Measurements from ENCODE around the gene CAPN1.

Gene CAPN1

DNA sequence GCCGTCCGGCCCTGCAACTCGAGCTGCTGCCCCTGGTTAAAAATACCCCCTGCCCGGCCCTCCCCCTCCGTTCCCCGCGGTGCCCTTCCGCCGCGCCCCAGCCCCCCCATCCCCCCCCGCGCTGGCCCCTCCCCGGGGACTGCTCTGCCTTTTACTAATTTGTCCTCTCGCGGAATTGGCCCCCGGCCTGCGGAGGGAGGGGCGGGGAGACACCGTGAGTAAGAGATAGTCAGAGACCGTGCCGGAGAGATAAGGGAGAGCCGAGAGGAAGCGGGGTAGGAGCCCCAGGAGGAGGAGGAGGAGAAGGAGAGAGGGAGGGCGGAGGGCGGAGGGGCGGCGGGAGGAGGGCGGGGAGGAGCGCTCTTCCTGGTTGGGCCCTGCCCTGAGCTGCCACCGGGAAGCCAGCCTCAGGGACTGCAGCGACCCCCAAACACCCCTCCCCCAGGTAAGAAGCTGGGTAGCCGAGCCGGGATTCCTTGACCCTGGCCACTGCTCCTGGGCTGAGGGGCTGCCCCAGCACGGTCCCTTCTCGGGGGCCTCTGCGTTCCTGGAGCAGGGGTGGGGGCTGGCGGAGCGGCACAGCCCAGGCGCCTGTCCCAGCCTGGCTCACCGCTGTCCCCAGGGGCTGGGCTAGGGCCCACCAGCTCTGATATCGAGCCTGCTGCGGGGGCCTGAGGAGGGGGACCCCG, at the start of gene CAPN1:
TSS of gene CAPN1 (plus strand) at position 360 of the 689 bp plus-strand sequence. CDS start 774 bp downstream, outside the sequence.
- Histone ChIP-seq H3K27me3 (ENCODE audit: control insufficient read depth in 5 of 5, insufficient read depth in 4 of 5, low read length in 5 of 5) (no peaks in the 10 kb centered on the region), H3K9ac (ENCODE audit: low read length in 5 of 5) (peak within 1 kb of the TSS; percentile 87 to 93 (median 89)), H3K9me3 (ENCODE audit: control insufficient read depth in 5 of 5, low read length in 5 of 5) (no peaks in the 10 kb centered on the region), H3K4me3 (ENCODE audit: low read depth in 1 of 5, low read length in 5 of 5) (peak within 1 kb of the TSS; percentile 58 to 93 (median 83)), H3K36me3 (ENCODE audit: control insufficient read depth in 5 of 5, insufficient read depth in 5 of 5, low read length in 5 of 5) (peaks cover 0 to 29% (median 16%) of the 10 kb centered on the region in 5 donors), H3K27ac (ENCODE audit: low read depth, low read length) (peak within 1 kb of the TSS; percentile 69), H3K4me1 (ENCODE audit: control insufficient read depth in 5 of 5, insufficient read depth in 5 of 5, low read length in 5 of 5) (peaks cover 0 to 28% (median 27%) of the 10 kb centered on the region in 5 donors)

DNA sequence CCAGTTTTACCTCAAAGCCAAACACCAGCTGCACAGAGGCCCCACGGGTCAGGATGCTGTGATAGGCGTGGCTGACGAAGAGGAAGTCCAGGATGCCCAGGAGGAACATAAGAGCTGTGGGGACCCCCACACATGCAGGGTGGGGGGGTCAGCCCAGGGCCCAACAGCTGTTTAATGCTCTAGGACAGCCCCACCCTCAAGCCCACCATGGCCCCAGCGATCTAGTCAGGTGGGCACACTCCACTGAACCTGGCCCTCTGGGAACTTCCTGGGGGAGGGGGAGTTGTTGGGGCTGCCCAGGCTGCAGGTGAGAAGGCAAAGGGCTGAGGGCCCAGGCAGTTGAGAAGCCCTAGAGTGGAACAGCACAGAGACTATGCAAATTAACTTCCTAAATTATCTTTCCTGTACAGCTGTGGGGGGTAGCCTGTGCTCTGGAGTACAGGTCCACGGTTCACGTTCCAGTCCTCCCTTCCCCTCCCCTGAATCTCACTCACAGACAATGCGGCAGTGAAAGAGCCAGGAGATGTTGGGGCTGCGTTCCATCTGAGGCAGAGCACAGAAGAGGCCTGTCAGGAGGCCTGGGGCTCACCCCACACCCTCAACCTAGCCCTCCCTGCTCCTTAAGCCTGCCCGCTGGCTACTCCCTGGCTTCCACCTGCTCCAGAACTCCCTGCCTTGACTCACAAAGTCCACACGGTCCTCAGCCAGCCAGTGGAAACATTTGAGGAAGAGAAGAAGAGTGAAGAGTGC, 49.3 kb upstream of the CAPN1 start:
- Histone ChIP-seq H3K27ac (ENCODE audit: low read depth, low read length) (peak overlapping the region; percentile 99), H3K4me3 (ENCODE audit: low read depth in 1 of 5, low read length in 5 of 5) (peak overlapping the region in 3 of 5 donors; percentile 93 to 95 (median 95)), H3K36me3 (ENCODE audit: control insufficient read depth in 5 of 5, insufficient read depth in 5 of 5, low read length in 5 of 5) (peaks cover 4 to 57% (median 57%) of the 10 kb centered on the region in 5 donors), H3K27me3 (ENCODE audit: control insufficient read depth in 5 of 5, insufficient read depth in 4 of 5, low read length in 5 of 5) (no peaks in the 10 kb centered on the region), H3K9me3 (ENCODE audit: control insufficient read depth in 5 of 5, low read length in 5 of 5) (no peaks in the 10 kb centered on the region), H3K4me1 (ENCODE audit: control insufficient read depth in 5 of 5, insufficient read depth in 5 of 5, low read length in 5 of 5) (peaks cover 9 to 34% (median 31%) of the 10 kb centered on the region in 5 donors), H3K9ac (ENCODE audit: low read length in 5 of 5) (peak overlapping the region in 4 of 5 donors; percentile 17 to 98 (median 97))

DNA sequence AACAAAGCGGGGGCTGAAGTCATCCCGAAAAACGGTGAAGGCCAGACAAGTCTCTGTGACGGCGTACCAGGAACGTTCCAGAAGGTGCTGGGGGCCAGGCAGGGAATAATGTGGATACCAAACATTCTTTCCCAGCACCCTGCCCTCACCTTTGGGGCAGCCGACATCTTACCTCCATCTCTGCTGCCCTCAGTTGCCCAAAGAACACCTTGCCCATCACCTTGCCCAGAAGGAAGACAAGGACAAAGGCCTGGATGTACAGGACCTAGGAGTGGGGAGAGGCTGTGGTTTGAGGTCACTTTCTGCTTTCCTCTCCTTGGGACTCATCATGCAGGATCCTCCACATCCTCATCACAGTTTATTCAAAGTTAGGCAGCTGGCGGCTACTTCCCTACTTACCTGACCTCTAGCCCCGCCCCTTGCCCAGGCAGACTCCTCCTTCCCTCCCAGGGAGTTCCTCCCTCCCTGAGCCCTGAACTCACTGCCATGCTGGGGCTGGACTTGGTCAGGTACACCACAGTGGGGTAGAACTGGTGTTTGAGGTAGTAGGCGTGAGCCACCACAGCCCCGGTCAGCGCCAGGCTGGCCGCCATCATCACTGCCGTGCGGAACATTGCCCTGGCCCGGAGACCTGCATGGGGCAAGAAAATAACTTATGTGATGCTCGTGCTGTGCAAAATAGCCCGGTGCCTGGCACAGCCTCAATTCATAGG, 48.6 kb upstream of the CAPN1 start:
- Histone ChIP-seq H3K4me1 (ENCODE audit: control insufficient read depth in 5 of 5, insufficient read depth in 5 of 5, low read length in 5 of 5) (peaks cover 9 to 34% (median 31%) of the 10 kb centered on the region in 5 donors), H3K27me3 (ENCODE audit: control insufficient read depth in 5 of 5, insufficient read depth in 4 of 5, low read length in 5 of 5) (no peaks in the 10 kb centered on the region), H3K9me3 (ENCODE audit: control insufficient read depth in 5 of 5, low read length in 5 of 5) (no peaks in the 10 kb centered on the region), H3K27ac (ENCODE audit: low read depth, low read length) (peak overlapping the region; percentile 99), H3K36me3 (ENCODE audit: control insufficient read depth in 5 of 5, insufficient read depth in 5 of 5, low read length in 5 of 5) (peaks cover 4 to 50% (median 49%) of the 10 kb centered on the region in 5 donors), H3K9ac (ENCODE audit: low read length in 5 of 5) (peak overlapping the region; percentile 75 to 98 (median 97)), H3K4me3 (ENCODE audit: low read depth in 1 of 5, low read length in 5 of 5) (peak overlapping the region; percentile 93 to 95 (median 94))

DNA sequence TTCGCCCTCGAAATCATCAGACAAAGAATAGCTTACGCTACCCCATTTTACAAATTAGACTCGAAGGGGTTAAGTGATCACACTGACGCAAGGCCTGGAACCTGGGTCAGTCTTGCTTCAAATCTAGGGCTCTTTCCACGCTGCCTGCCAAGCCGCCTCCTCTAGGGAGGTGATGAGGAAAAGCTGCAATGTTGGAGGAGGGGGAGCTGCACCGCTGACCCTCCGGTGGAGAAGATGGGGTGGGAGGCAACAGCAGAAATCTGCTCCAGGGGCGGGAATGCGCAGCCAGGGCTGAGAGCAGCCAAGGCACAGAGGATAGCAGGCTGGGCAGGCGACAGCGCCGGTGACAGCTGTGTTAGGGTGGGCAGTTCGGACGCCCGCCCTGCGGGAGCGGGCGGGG, 48.0 kb upstream of the CAPN1 start:
- no peaks in the 10 kb centered on the region for H3K27me3 ChIP-seq (ENCODE audit: control insufficient read depth in 5 of 5, insufficient read depth in 4 of 5, low read length in 5 of 5)
- peaks cover 9 to 34% (median 31%) of the 10 kb centered on the region in 5 donors for H3K4me1 ChIP-seq (ENCODE audit: control insufficient read depth in 5 of 5, insufficient read depth in 5 of 5, low read length in 5 of 5)
- H3K9me3 ChIP-seq (ENCODE audit: control insufficient read depth in 5 of 5, low read length in 5 of 5): no peaks in the 10 kb centered on the region
- peak overlapping the region; percentile 75 to 98 (median 97) for H3K9ac ChIP-seq (ENCODE audit: low read length in 5 of 5)
- peak overlapping the region; percentile 93 to 95 (median 94) for H3K4me3 ChIP-seq (ENCODE audit: low read depth in 1 of 5, low read length in 5 of 5)
- peak overlapping the region; percentile 99 for H3K27ac ChIP-seq (ENCODE audit: low read depth, low read length)
- peaks cover 4 to 44% (median 43%) of the 10 kb centered on the region in 5 donors for H3K36me3 ChIP-seq (ENCODE audit: control insufficient read depth in 5 of 5, insufficient read depth in 5 of 5, low read length in 5 of 5)

DNA sequence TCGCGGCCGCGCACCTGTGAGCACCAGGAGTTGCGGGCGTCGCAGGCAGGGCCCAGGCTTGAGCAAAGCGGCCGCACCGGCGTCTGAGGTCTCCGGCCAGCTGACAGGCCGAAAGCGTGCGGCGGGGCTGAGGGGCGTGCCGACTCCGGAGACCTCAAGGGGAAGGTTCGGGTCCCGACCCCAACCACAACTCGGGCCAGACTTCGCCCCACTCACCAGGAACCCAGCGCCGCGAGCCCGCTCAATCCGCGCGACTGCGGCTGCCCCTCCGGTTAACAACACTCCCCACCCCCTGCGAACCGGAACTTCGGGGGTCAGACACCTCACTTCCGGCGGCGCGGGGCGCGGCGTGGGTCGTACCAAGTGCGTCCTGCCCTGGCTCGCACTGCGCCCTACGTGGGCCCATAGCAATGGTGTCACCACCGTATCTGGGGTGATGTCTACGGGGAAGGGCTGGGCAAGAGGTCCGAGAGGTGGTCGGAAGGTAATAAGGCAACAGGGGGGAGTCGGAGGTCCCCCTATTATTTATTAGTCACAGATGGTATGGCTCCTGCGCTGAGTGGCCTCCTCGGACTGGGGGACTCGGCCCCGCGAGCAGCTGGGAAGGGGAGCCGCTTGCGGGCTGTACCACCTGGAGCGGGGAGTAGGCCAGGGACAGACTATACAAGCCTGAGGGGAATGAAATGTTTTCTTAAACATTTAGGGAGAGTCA, 47.3 kb upstream of the CAPN1 start, which contains the start of gene SYVN1:
TSS of gene SYVN1 (minus strand) at position 280 of the 712 bp plus-strand sequence. CDS start 918 bp downstream, outside the sequence.
- no peaks in the 10 kb centered on the region for H3K9me3 ChIP-seq (ENCODE audit: control insufficient read depth in 5 of 5, low read length in 5 of 5)
- H3K27me3 ChIP-seq (ENCODE audit: control insufficient read depth in 5 of 5, insufficient read depth in 4 of 5, low read length in 5 of 5): no peaks in the 10 kb centered on the region
- peak within 1 kb of the TSS; percentile 99 for H3K27ac ChIP-seq (ENCODE audit: low read depth, low read length)
- peak within 1 kb of the TSS; percentile 75 to 98 (median 97) for H3K9ac ChIP-seq (ENCODE audit: low read length in 5 of 5)
- H3K4me1 ChIP-seq (ENCODE audit: control insufficient read depth in 5 of 5, insufficient read depth in 5 of 5, low read length in 5 of 5): peaks cover 9 to 34% (median 31%) of the 10 kb centered on the region in 5 donors
- peaks cover 0 to 37% (median 37%) of the 10 kb centered on the region in 5 donors for H3K36me3 ChIP-seq (ENCODE audit: control insufficient read depth in 5 of 5, insufficient read depth in 5 of 5, low read length in 5 of 5)
- H3K4me3 ChIP-seq (ENCODE audit: low read depth in 1 of 5, low read length in 5 of 5): peak within 1 kb of the TSS; percentile 93 to 95 (median 94)

DNA sequence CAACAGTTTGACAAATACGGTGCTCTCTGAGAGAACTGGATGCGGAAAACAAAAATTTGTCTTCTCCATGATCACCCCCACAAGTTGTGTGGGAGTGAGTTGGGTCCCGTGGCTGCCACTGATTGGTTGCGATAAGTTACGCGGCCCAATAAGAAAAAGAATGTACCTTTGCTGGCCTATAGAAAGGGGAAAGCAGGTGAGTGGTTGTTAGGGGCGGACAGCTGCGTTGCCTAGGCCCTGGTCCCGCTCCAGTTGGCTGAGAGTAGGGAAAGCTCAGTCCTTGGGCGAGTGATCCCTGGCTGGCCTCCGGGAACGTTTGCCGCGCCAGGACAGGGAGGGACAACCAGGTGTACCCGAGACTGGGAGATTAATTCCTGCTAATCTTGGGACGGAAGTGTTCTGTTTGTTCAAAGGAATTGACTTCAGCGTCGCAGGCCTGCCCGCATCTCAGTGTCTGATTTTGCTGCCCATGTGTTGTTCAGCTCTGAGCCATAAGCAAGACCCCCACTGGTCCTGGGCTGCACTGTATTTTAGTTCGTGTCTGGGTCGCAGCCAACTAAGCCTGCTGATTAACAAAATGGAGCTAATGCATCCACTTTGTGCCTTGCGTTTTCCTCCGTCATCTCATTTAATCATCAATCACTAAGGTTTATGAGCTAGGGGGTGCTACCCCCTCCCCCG, 46.6 kb upstream of the CAPN1 start:
- H3K9ac ChIP-seq (ENCODE audit: low read length in 5 of 5): peak overlapping the region; percentile 75 to 98 (median 97)
- H3K27me3 ChIP-seq (ENCODE audit: control insufficient read depth in 5 of 5, insufficient read depth in 4 of 5, low read length in 5 of 5): no peaks in the 10 kb centered on the region
- peaks cover 9 to 34% (median 31%) of the 10 kb centered on the region in 5 donors for H3K4me1 ChIP-seq (ENCODE audit: control insufficient read depth in 5 of 5, insufficient read depth in 5 of 5, low read length in 5 of 5)
- peaks cover 0 to 30% (median 30%) of the 10 kb centered on the region in 5 donors for H3K36me3 ChIP-seq (ENCODE audit: control insufficient read depth in 5 of 5, insufficient read depth in 5 of 5, low read length in 5 of 5)
- peak overlapping the region; percentile 87 to 95 (median 94) for H3K4me3 ChIP-seq (ENCODE audit: low read depth in 1 of 5, low read length in 5 of 5)
- H3K27ac ChIP-seq (ENCODE audit: low read depth, low read length): peak overlapping the region; percentile 99
- H3K9me3 ChIP-seq (ENCODE audit: control insufficient read depth in 5 of 5, low read length in 5 of 5): no peaks in the 10 kb centered on the region

DNA sequence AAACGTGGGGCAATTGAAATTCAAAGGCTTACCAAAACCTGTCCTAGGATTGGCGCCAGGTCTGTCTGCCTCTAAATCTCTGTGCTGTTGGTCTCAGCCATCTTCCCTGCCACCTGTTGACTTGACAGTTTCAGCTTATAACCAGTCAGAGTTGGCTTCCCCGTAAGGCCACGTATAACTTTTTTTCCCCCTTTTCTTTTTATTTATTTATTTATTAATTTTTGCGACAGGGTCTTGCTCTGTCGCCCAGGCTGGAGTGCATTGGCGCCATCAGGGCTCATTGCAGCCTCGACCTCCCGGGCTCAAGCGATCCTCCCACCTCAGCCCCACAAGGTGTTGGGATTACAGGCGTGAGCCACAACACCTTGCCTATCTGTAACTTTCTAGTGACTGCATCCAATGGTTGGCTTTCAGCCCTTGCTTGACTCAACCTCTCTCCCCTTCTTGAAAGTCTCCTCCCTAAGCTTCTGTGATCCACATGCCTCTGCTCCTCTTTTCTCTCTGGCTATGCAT, 46.0 kb upstream of the CAPN1 start:
- peak overlapping the region; percentile 99 for H3K27ac ChIP-seq (ENCODE audit: low read depth, low read length)
- peaks cover 9 to 34% (median 31%) of the 10 kb centered on the region in 5 donors for H3K4me1 ChIP-seq (ENCODE audit: control insufficient read depth in 5 of 5, insufficient read depth in 5 of 5, low read length in 5 of 5)
- no peaks in the 10 kb centered on the region for H3K27me3 ChIP-seq (ENCODE audit: control insufficient read depth in 5 of 5, insufficient read depth in 4 of 5, low read length in 5 of 5)
- H3K36me3 ChIP-seq (ENCODE audit: control insufficient read depth in 5 of 5, insufficient read depth in 5 of 5, low read length in 5 of 5): peaks cover 0 to 25% (median 24%) of the 10 kb centered on the region in 5 donors
- peak overlapping the region; percentile 87 to 95 (median 94) for H3K4me3 ChIP-seq (ENCODE audit: low read depth in 1 of 5, low read length in 5 of 5)
- peak overlapping the region in 3 of 5 donors; percentile 93 to 98 (median 97) for H3K9ac ChIP-seq (ENCODE audit: low read length in 5 of 5)
- no peaks in the 10 kb centered on the region for H3K9me3 ChIP-seq (ENCODE audit: control insufficient read depth in 5 of 5, low read length in 5 of 5)

DNA sequence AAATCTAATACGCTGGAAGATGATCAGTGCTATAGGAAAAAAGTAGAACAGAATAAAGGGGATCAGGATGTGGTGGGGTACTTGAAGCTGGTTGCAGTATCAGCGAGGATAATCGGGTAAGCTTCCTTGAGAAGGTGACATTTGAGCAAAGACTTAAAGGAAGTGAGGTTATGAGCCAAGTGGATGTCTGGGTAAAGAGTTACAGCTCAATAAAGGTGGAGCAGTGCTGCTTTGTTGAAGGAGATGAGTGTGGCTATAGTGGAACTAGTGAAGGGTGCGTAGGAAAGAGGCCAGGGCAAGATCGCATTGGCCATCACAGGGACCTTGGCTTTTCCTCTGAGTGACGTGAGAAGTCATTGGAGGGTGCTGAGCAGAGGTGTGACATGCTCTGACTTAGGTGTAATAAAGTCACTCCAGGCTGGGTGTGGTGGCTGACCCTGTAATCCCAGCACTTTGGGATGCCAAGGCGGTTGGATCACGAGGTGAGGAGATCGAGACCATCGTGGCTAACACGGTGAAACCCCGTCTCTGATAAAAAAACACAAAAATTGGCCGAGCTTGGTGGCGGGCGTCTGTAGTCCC, 45.1 kb upstream of the CAPN1 start:
- Histone ChIP-seq H3K9me3 (ENCODE audit: control insufficient read depth in 5 of 5, low read length in 5 of 5) (no peaks in the 10 kb centered on the region), H3K9ac (ENCODE audit: low read length in 5 of 5) (no peak overlapping the region), H3K36me3 (ENCODE audit: control insufficient read depth in 5 of 5, insufficient read depth in 5 of 5, low read length in 5 of 5) (peaks cover 0 to 16% (median 15%) of the 10 kb centered on the region in 5 donors), H3K27me3 (ENCODE audit: control insufficient read depth in 5 of 5, insufficient read depth in 4 of 5, low read length in 5 of 5) (peaks cover 0 to 1% (median 0%) of the 10 kb centered on the region in 5 donors), H3K4me1 (ENCODE audit: control insufficient read depth in 5 of 5, insufficient read depth in 5 of 5, low read length in 5 of 5) (peaks cover 9 to 34% (median 31%) of the 10 kb centered on the region in 5 donors), H3K4me3 (ENCODE audit: low read depth in 1 of 5, low read length in 5 of 5) (no peak overlapping the region), H3K27ac (ENCODE audit: low read depth, low read length) (no peak overlapping the region)
